ENCODE measurements around the gene GRIP1. TPM values are rescaled to one million over a fixed set of nuclear protein-coding genes. Genes with fewer than 3 reads are reported as not detected.
"Not testable (repeated sequence)": the region's sequence is repeated elsewhere in the genome, so short reads cannot be mapped to it uniquely, and the experiment has no call there.

The GRIP1 gene
- total RNA-seq, 1 donor from 2014 or later: 2.5 TPM

DNA sequence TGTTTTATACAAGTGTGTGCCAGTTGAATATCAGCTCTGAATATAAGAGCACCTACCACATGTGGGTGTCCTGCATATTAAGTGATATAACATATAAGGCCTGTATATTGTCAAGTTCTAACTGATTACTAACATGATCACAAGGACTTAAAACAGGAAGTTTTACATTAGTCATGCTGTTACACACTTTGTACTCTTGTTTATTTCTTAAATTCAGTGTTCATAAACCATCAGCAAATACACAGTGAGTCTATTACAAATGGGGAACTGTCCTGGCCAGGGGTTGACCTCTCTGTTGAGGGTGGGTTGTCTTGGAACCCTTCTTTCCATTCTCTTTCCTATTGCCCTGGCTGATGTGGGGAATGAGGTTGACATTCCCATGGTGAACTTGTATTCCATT lies 357.4 kb downstream of the GRIP1 start:
- intact Hi-C loops (cut with DNase I): no loop called here
- no peak for ATAC-seq
- no peak for DNase-seq (ENCODE audit: low spot score)

GRCh38 chr12:66320996-66321395 lies 357.9 kb downstream of the GRIP1 start:
- no peak for ATAC-seq
- DNase-seq (ENCODE audit: low spot score): no peak
- intact Hi-C loops (cut with DNase I): no loop called here

DNA sequence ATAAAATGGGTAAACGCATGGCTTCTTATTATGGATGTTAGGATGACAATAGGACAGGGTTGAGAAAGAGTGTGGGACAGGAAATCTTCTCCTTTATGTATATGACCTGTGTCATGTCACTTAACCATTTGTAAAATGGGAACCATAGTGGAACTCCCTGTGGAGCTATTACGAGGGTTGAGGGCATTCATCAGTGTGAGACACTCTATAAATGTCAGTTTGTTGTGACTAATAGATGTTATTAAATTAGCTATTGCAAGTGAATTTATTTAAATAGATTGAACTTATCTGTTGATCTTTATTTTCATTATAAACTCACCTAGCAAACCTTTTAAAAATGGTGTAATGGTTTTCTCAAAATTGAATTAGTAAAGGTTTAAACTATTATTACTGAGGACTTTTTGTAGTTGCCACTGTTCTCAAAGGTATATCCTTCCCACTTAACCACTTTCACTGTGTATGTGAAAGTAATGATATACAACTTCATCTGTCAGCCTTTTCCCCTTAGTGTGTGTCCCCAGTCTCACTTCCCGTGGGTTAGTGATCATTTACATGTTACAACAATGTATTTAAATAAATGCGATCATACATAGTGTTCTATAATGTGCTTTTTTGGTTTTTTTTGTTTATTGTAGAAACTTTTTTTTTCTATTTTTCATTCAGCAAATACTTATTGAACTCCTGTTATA lies 359.5 kb downstream of the GRIP1 start:
- DNase-seq (ENCODE audit: low spot score) (no peak), ATAC-seq (no peak)
- intact Hi-C loops (cut with DNase I): no loop called here

DNA sequence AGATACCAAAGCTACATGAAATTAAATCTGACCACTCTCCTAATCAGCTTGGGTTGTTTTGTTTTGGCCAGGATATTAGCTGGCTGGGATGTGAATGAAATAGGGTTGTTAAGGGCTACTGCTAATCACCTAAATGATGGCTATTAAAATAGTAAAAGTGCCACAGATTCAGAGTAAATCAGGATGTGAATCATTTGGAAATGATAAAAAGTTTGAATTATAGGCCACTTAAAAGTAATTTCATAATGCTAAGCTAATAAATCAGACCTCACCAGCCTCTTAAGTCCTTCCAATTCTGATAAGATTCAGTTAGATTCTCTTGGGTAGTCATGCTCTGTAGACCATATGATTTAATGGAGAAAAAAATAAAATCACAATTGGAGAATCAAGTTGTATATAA lies 364.6 kb downstream of the GRIP1 start:
- DNase-seq (ENCODE audit: low spot score) (no peak), ATAC-seq (no peak)
- intact Hi-C loops (cut with DNase I): no loop called here

- DNase-seq (ENCODE audit: low spot score) (no peak), ATAC-seq (no peak)
- intact Hi-C loops (cut with DNase I): no loop called here
Measured at GRCh38 chr12:66312189-66312588, 366.7 kb downstream of the GRIP1 start.

DNA sequence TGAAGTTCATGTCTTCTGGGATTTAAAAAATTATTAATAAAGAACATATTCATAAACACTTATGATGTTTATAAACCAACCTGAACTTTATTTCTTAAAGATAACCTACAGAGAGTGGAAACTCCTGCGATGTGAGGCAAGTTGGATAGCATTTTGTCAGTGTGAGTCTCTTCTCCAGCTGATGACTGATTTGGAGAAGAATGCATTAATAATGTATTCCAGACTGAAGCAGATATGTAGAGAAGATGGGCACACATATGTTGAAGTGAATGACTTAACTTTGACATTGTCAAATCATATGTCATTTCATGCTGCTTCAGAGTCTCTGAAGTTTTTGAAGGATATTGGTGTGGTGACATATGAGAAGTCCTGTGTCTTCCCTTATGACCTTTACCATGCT lies 369.3 kb downstream of the GRIP1 start:
- ATAC-seq: no peak
- no peak for DNase-seq (ENCODE audit: low spot score)
- intact Hi-C loops (cut with DNase I): no loop called here

- ATAC-seq (no peak), DNase-seq (ENCODE audit: low spot score) (no peak)
- intact Hi-C loops (cut with DNase I): no loop called here
Measured at GRCh38 chr12:66304296-66304900, 374.5 kb downstream of the GRIP1 start.

DNA sequence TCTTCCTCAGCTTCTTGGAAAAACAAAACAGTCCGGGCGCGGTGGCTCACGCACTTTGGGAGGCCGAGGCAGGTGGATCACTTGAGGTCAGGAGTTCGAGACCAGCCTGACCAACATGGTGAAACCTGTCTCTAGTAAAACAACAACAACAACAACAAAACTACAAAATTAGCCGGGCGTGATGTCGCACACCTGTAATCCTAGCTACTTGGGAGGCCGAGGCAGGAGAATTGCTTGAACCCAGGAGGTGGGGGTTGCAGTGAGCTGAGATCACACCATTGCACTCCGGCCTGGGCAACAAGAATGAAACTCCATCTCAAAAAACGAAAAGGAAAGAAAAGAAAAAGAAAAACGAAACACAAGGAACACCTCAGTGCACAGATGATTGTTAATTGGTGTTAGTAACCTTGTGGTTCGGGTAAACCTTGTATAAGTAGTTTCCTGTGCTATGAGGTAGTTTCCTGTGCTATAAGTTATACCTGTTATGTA lies 375.5 kb downstream of the GRIP1 start:
- intact Hi-C loops (cut with DNase I); ATAC-seq; DNase-seq (ENCODE audit: low spot score): not testable (repeated sequence)

DNA sequence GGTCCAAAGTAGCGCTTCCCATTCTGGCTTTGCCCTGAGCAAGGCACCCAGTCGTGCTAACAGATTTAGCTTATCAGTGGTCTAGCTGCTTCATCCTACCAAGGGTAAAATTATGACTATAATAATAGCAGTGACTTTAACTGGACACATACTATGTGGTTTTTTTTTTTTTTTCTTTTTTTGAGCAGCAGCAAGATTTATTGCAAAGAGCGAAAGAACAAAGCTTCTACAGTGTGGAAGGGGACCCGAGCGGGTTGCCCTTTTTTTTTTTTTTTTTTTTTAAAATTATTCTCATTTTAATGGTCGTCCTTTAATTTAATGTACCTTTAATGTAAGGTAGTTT lies 376.1 kb downstream of the GRIP1 start:
- DNase-seq (ENCODE audit: low spot score) (no peak), ATAC-seq (no peak)
- intact Hi-C loops (cut with DNase I): no loop called here

DNA sequence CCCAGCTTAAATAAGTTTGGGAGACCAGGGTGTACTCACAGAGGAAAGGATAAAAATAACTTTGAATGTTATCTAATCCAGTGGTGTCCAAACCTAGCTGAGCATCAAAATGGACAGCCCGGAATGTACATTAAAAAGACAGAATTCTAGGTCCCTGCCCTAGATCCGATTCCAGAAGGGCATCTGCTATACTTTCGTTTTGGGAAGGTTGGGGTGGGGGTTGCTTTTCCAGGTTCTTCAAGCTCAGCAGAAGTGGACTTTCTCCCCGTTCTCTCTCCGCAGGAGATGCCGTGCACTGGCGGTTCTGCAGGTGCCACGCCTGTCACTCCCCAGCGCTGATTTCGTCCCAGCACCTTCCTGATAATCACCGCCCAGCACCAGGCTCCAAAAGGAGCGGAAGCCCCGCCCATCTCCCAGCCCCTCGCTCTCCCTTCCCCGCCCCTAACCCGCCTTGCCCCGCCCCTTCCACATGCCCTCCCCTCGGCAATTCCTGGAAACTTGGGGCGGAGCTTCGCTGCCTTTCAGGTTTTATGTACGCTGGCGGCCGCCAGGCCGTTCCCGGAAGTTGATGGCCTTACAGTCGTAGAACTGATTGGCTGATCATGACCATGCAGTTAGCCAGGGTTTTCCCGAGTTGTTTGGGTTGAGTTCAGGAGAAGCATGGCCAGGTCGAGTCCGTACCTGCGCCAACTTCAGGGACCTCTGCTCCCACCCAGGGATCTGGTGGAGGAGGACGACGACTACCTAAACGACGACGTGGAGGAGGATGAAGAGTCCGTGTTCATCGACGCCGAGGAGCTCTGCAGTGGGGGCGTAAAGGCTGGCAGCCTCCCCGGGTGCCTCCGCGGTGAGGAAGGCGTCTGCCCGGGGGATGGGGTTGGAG lies 376.7 kb downstream of the GRIP1 start, which contains the start of gene HELB:
Gene HELB, plus strand, starts transcription at position 550 of the 883 bp plus-strand sequence. Its CDS starts 111 bp downstream, at position 661.
- ATAC-seq (peak; percentile 99), DNase-seq (ENCODE audit: low spot score) (peak; percentile 100)
- intact Hi-C loops (cut with DNase I): no loop called here

- intact Hi-C loops (cut with DNase I): no loop called here
- ATAC-seq (no peak), DNase-seq (ENCODE audit: low spot score) (no peak)
Measured at GRCh38 chr12:66297923-66298322, 381.0 kb downstream of the GRIP1 start.
